PC-3 (cell line): ENCODE measurements around the gene ALDOA. TPM values are rescaled to one million over a fixed set of nuclear protein-coding genes. Genes with fewer than 3 reads are reported as not detected.
"Not testable (repeated sequence)": the region's sequence is repeated elsewhere in the genome, so short reads cannot be mapped to it uniquely, and the experiment has no call there.

Experiments
- ATAC-seq: fragments of 200-7000 bp; cut with Tn5 transposase; 2 replicates; pipeline ENCODE4 v1.9.1; 2020; ENCODE audit warnings: mild to moderate bottlenecking, moderate library complexity
- BruUV-seq: library from RNA; stranded (reverse); fragments of 400-500 nt; replicated peaks from 2 replicates; lab custom pipeline; 2021; lab: Mats Ljungman, UMichigan
- CTCF ChIA-PET: fragments of 300-600 bp; sonication (Branson Sonifier 250); formaldehyde crosslinking; loops from one replicate; lab custom pipeline; 2022; ENCODE audit warnings: antibody characterized with exemption; lab: Charles Lee
- POLR2A ChIA-PET: fragments of 300-600 bp; sonication (Branson Sonifier 250); formaldehyde crosslinking; loops from one replicate; lab custom pipeline; 2022; ENCODE audit warnings: antibody characterized with exemption; ENCODE audit not compliant: unreplicated experiment; lab: Charles Lee
- DNase-seq: peaks from one replicate; pipeline ENCODE4 v3.0.0-alpha.2; 2015
- H2AFZ ChIP-seq: fragments of 300-600 bp; sonication (generic); 2 replicates; pipeline ENCODE4 v1.6.0; 2016; ENCODE audit warnings: antibody characterized with exemption, low read length
- H3F3A ChIP-seq: fragments of 300-600 bp; sonication (generic); one replicate; pipeline ENCODE4 v1.6.0; 2017; ENCODE audit warnings: antibody characterized with exemption, low read length, control low read depth, mild to moderate bottlenecking; ENCODE audit not compliant: unreplicated experiment
- H3K27ac ChIP-seq: fragments of 300-600 bp; sonication (generic); 2 replicates; pipeline ENCODE4 v1.5.1; 2016; ENCODE audit warnings: mild to moderate bottlenecking, low read length
- H3K27me3 ChIP-seq: fragments of 300-600 bp; sonication (generic); 2 replicates; pipeline ENCODE4 v1.6.1; 2016; ENCODE audit warnings: low read length, mixed read lengths
- H3K36me3 ChIP-seq: fragments of 300-600 bp; sonication (generic); 2 replicates; pipeline ENCODE4 v1.6.1; 2016; ENCODE audit warnings: low read depth, mixed run types, low read length, mixed read lengths
- H3K4me1 ChIP-seq: fragments of 300-600 bp; sonication (generic); 2 replicates; pipeline ENCODE4 v1.5.1; 2016; ENCODE audit warnings: low read length; ENCODE audit not compliant: insufficient read depth
- H3K4me2 ChIP-seq: fragments of 300-600 bp; sonication (generic); 2 replicates; pipeline ENCODE4 v1.6.0; 2016; ENCODE audit warnings: low read length
- H3K4me3 ChIP-seq: fragments of 300-600 bp; sonication (generic); 2 replicates; pipeline ENCODE4 v1.5.1; 2016; ENCODE audit warnings: mild to moderate bottlenecking, low read length, mixed read lengths
- H3K79me2 ChIP-seq: fragments of 300-600 bp; sonication (generic); 2 replicates; pipeline ENCODE4 v1.6.1; 2017; ENCODE audit warnings: low read length, mixed read lengths
- H3K9ac ChIP-seq: fragments of 300-600 bp; sonication (generic); 2 replicates; pipeline ENCODE4 v1.6.0; 2016; ENCODE audit warnings: mild to moderate bottlenecking, low read length
- H3K9me2 ChIP-seq: fragments of 300-600 bp; sonication (generic); replicated peaks from 2 replicates; pipeline ENCODE4 v1.6.1; 2016; ENCODE audit warnings: mixed run types, low read length, mixed read lengths
- H3K9me3 ChIP-seq: fragments of 300-600 bp; sonication (generic); 2 replicates; pipeline ENCODE4 v1.6.1; 2016; ENCODE audit warnings: low read length, mixed read lengths
- H4K20me1 ChIP-seq: fragments of 300-600 bp; sonication (generic); 2 replicates; pipeline ENCODE4 v1.6.1; 2016; ENCODE audit warnings: low read length, mixed read lengths
- EZH2 ChIP-seq: fragments of 300-600 bp; sonication (generic); IDR thresholded peaks from one replicate; pipeline ENCODE4 v1.6.1; 2017; ENCODE audit warnings: antibody characterized with exemption, mild to moderate bottlenecking, low read length; ENCODE audit not compliant: unreplicated experiment
- EZH2phosphoT487 ChIP-seq: fragments of 300-600 bp; sonication (generic); IDR thresholded peaks from 2 replicates; pipeline ENCODE4 v1.6.1; 2018; ENCODE audit warnings: mild to moderate bottlenecking, antibody characterized with exemption, low read length, borderline replicate concordance
- intact Hi-C: fragments of 100-400 bp; cut with micrococcal nuclease; formaldehyde crosslinking; loops from 2 replicates; pipeline ENCODE4 v1.9.0; 2023
- total RNA-seq: library from RNA; depleted of rRNA; stranded (reverse); fragments of >200 nt; gene quantifications from 2 replicates; pipeline ENCODE4 v1.2.3, GENCODE V29; 2014
- TF ChIP-seq, protein P1 (sequence below): fragments of 300-600 bp; sonication (generic); conservative IDR thresholded peaks from 2 replicates; pipeline ENCODE4 v1.5.1; 2017; ENCODE audit warnings: antibody characterized with exemption, low read depth, mild to moderate bottlenecking, low read length

Gene ALDOA
- total RNA-seq, 1 experiment from 2014 or later = 2,048 TPM

GRCh38 chr16:30017277-30017656, 48.3 kb upstream of the ALDOA start:
- ChIA-PET POLR2A (no interaction called here), CTCF (no interaction called here)
- ATAC-seq (no peak), DNase-seq (no peak)
- no peaks in the 10 kb centered on the region for H3F3A ChIP-seq
- intact Hi-C loops = no loop called here
- no peak overlapping the region for H3K27ac ChIP-seq
- no peak overlapping the region for H3K4me2 ChIP-seq
- H3K27me3 ChIP-seq = no peaks in the 10 kb centered on the region
- H2AFZ ChIP-seq = no peak overlapping the region
- no TSS peak for BruUV-seq
- no peak overlapping the region for H3K4me3 ChIP-seq
- H3K9me3 ChIP-seq = no peaks in the 10 kb centered on the region
- no peaks in the 10 kb centered on the region for H3K4me1 ChIP-seq
- H3K36me3 ChIP-seq = no peaks in the 10 kb centered on the region
- no peaks in the 10 kb centered on the region for H3K79me2 ChIP-seq
- TF ChIP-seq EZH2 = no peak
- TF ChIP-seq, protein P1, sequence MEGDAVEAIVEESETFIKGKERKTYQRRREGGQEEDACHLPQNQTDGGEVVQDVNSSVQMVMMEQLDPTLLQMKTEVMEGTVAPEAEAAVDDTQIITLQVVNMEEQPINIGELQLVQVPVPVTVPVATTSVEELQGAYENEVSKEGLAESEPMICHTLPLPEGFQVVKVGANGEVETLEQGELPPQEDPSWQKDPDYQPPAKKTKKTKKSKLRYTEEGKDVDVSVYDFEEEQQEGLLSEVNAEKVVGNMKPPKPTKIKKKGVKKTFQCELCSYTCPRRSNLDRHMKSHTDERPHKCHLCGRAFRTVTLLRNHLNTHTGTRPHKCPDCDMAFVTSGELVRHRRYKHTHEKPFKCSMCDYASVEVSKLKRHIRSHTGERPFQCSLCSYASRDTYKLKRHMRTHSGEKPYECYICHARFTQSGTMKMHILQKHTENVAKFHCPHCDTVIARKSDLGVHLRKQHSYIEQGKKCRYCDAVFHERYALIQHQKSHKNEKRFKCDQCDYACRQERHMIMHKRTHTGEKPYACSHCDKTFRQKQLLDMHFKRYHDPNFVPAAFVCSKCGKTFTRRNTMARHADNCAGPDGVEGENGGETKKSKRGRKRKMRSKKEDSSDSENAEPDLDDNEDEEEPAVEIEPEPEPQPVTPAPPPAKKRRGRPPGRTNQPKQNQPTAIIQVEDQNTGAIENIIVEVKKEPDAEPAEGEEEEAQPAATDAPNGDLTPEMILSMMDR = no peak
- no peak for TF ChIP-seq EZH2phosphoT487
- H4K20me1 ChIP-seq = no peaks in the 10 kb centered on the region
- no peaks in the 10 kb centered on the region for H3K9me2 ChIP-seq
- H3K9ac ChIP-seq = no peak overlapping the region

- H3K9ac ChIP-seq, BruUV-seq, H3K27me3 ChIP-seq, intact Hi-C loops, DNase-seq, ATAC-seq, H3K27ac ChIP-seq, POLR2A ChIA-PET, H3K9me3 ChIP-seq, H3K4me2 ChIP-seq, H3K9me2 ChIP-seq, H4K20me1 ChIP-seq, CTCF ChIA-PET, H3F3A ChIP-seq, H2AFZ ChIP-seq, H3K4me3 ChIP-seq, H3K4me1 ChIP-seq, H3K36me3 ChIP-seq, H3K79me2 ChIP-seq: not testable (repeated sequence)
Measured at GRCh38 chr16:30017937-30018336, 47.6 kb upstream of the ALDOA start.

GRCh38 chr16:30018731-30019158, 46.8 kb upstream of the ALDOA start:
- Histone ChIP-seq H3K27me3 (no peaks in the 10 kb centered on the region), H3K9ac (no peak overlapping the region), H4K20me1 (no peaks in the 10 kb centered on the region), H3K36me3 (no peaks in the 10 kb centered on the region), H3K9me2 (no peaks in the 10 kb centered on the region), H3K27ac (no peak overlapping the region), H3K4me2 (no peak overlapping the region), H3K4me1 (no peaks in the 10 kb centered on the region), H2AFZ (no peak overlapping the region), H3K79me2 (no peaks in the 10 kb centered on the region), H3F3A (no peaks in the 10 kb centered on the region), H3K4me3 (no peak overlapping the region), H3K9me3 (no peaks in the 10 kb centered on the region)
- CTCF ChIA-PET = no interaction called here
- POLR2A ChIA-PET = no interaction called here
- TF ChIP-seq, protein P1 = no peak
- TF ChIP-seq EZH2 (no peak), EZH2phosphoT487 (no peak)
- DNase-seq (peak; percentile 49), ATAC-seq (no peak)
- BruUV-seq = no TSS peak
- intact Hi-C loops = no loop called here
